Bronchial epithelial cell (primary cell): ENCODE measurements around the gene UNC80. TPM values are rescaled to one million over a fixed set of nuclear protein-coding genes. Genes with fewer than 3 reads are reported as not detected.

Experiments
- DNase-seq: peaks from one replicate; pipeline ENCODE4 v3.0.0-alpha.2; 2010; ENCODE audit warnings: low read depth
- FAIRE-seq: peaks from 2 replicates; lab custom pipeline; 2011; peaks lifted over from hg19 to GRCh38; lab: Jason Lieb, UNC
- H3K27me3 ChIP-seq: 2 replicates; pipeline ENCODE4 v1.5.1; 2011; ENCODE audit warnings: low read length; ENCODE audit not compliant: control insufficient read depth, insufficient read depth
- H3K36me3 ChIP-seq: 2 replicates; pipeline ENCODE4 v1.5.1; 2011; ENCODE audit warnings: low read length; ENCODE audit not compliant: control insufficient read depth, insufficient read depth
- H3K4me3 ChIP-seq: 2 replicates; pipeline ENCODE4 v1.5.1; 2011; ENCODE audit warnings: mild to moderate bottlenecking, low read depth, low read length, control low read depth
- total RNA-seq: library from RNA; depleted of rRNA; stranded (reverse); fragments of >200 nt; gene quantifications from 2 replicates; pipeline ENCODE4 v1.2.1, GENCODE V29; 2014
- TF ChIP-seq, protein P1 (sequence below): IDR thresholded peaks from 2 replicates; pipeline ENCODE4 v1.5.1; 2011; ENCODE audit warnings: mild to moderate bottlenecking, moderate library complexity, low read length, control low read depth, inconsistent platforms; ENCODE audit not compliant: insufficient read depth, severe bottlenecking

UNC80 gene
- total RNA-seq, 1 donor from 2014 or later, result under 0.01 TPM

DNA sequence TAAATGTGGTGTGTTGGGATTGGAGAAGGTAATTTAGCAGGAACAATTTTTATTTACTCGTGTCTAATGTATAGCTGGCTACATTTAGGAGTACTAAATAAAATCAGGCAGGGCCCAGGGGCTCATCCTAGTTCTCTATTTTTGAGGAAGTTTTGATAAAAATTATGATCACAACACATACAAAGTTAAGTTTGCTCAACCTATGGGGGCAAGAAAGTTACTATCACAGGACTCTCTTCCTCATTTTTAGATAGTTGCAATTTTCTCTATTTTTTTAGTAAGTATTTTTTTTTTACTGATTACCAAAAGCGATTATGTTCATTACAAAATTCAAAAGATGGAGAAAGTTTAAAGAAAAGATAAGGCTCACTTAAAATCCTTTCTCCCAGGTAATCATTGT is 170.8 kb downstream of the UNC80 start:
- TF ChIP-seq, protein P1, sequence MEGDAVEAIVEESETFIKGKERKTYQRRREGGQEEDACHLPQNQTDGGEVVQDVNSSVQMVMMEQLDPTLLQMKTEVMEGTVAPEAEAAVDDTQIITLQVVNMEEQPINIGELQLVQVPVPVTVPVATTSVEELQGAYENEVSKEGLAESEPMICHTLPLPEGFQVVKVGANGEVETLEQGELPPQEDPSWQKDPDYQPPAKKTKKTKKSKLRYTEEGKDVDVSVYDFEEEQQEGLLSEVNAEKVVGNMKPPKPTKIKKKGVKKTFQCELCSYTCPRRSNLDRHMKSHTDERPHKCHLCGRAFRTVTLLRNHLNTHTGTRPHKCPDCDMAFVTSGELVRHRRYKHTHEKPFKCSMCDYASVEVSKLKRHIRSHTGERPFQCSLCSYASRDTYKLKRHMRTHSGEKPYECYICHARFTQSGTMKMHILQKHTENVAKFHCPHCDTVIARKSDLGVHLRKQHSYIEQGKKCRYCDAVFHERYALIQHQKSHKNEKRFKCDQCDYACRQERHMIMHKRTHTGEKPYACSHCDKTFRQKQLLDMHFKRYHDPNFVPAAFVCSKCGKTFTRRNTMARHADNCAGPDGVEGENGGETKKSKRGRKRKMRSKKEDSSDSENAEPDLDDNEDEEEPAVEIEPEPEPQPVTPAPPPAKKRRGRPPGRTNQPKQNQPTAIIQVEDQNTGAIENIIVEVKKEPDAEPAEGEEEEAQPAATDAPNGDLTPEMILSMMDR, result no peak
- Histone ChIP-seq H3K27me3 (no peaks in the 10 kb centered on the region), H3K4me3 (no peak overlapping the region), H3K36me3 (no peaks in the 10 kb centered on the region)
- FAIRE-seq (no peak), DNase-seq (no peak)

DNA sequence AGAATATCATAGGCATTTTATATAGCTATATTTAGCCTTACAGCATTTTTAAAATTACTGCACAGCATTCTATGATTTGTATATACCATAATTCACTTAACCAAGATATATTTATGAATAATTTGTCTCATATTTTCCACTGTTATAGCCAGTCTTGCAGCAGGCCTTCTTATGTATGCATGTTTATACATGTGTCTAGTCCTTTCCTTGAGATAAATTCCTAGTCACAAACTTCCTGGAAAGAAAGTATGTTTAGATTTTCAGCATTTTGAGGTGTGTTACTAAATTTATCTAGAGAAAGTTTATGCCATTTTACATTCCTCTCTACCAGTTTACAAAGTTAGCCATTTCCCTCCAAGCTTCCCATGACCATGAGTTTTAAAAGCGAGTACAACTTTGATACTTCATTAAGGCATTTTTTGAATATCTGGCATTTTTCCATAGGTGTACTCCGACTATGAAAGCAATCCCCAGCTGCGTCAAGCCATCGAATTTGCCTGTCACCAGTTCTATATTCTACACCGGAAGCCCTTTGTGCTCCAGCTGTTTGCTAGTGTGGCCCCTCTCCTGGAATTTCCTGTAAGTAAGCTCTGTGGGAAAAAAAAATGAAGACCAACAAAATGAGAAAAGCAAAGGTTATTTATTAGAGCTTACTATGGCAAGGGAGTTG is 171.4 kb downstream of the UNC80 start:
- Histone ChIP-seq H3K36me3 (no peaks in the 10 kb centered on the region), H3K4me3 (no peak overlapping the region), H3K27me3 (no peaks in the 10 kb centered on the region)
- FAIRE-seq (no peak), DNase-seq (peak; percentile 61)
- TF ChIP-seq, protein P1, result no peak

DNA sequence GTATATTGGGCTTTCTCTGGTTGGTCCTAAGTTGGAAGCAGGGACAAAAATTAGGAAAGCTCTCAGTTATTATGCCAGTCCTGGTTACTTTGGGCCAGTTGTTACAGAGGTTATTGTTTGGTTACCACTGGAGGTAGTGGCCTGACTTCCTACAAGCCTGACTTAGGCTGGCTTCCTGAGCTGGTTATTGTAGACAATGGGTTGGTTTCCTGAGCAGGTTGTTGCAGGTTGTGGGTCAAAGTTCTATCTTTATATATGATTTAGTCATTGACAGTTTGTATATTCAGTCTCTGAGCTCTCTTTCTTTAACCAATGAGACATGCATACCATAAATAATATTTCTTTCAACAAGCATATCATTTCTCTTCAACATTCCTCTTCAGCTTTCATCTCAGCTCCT is 172.1 kb downstream of the UNC80 start:
- Histone ChIP-seq H3K4me3 (no peak overlapping the region), H3K27me3 (no peaks in the 10 kb centered on the region), H3K36me3 (no peaks in the 10 kb centered on the region)
- FAIRE-seq (no peak), DNase-seq (peak; percentile 64)
- TF ChIP-seq, protein P1, result no peak

DNA sequence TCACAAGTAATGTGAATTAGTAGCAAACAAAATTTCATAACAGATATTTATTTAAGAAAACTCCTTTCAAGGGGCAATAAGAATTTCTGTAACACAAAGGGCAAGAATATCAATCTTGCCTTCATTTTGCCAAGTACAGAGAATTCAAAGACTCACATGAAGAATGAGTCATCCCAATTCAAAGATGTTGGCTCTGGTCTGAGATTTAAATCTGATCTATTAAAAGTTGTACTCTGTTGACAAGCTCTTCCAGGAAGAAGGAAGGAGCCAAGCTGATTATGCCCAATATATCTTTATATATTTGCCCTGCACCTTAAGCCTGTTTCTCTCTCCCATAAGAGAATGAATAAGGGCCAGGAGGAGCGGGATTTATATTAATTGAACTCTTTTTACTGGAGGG is 174.9 kb downstream of the UNC80 start:
- no peak for FAIRE-seq
- TF ChIP-seq, protein P1, result no peak

DNA sequence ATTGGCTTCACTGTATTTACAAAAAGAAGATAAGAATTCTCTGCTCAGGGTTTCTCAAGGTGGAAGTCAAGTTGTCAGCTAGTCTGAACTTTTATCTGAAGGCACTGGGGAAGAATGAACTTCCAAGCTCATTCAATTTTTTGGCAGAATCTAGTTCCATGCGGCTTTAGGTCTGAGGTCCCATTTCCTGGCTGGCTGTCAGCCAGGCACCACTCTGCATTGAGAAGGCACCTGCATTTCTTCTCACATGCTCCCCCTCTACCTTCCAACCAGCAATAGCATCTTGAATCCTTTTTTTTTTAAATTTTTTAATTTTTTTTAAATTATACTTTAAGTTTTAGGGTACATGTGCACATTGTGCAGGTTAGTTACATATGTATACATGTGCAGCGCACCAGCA is 184.6 kb downstream of the UNC80 start:
- H3K4me3 ChIP-seq, result no peak overlapping the region
- FAIRE-seq, result no peak
- TF ChIP-seq, protein P1, result no peak

More for the DNA sequence above, 174.9 kb downstream of the UNC80 start:
- peak; percentile 35 for DNase-seq
- no peak overlapping the region for H3K4me3 ChIP-seq
- H3K27me3 ChIP-seq, result no peaks in the 10 kb centered on the region
- no peaks in the 10 kb centered on the region for H3K36me3 ChIP-seq

DNA sequence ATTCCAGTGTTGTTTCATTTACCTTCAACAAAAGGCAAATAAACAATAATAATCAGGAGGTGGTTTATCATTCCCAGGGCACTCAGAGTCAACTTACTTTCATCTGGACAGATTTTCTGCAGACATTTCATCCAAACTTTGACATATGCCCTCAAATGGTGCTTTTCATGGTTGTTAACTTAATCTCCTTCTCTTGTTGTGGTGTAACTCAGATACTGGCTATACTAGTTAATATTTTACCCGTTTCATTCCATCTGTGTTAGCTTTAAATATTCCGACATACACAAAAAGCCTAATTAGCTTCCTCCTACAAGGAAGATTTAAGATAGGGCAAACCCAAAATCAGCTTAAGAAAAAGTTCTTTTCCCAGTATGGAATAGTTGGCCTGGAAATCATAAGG is 186.4 kb downstream of the UNC80 start:
- TF ChIP-seq, protein P1, result no peak
- no peaks in the 10 kb centered on the region for H3K27me3 ChIP-seq
- no peak for FAIRE-seq
- DNase-seq, result no peak
- H3K4me3 ChIP-seq, result no peak overlapping the region
- no peaks in the 10 kb centered on the region for H3K36me3 ChIP-seq

More for the DNA sequence above, 184.6 kb downstream of the UNC80 start:
- no peaks in the 10 kb centered on the region for H3K36me3 ChIP-seq
- no peak for DNase-seq
- H3K27me3 ChIP-seq, result no peaks in the 10 kb centered on the region
